Stomach smooth muscle (tissue), 2 donors: ENCODE measurements around the gene ZC3H12D.
"Not testable (repeated sequence)": the region's sequence is repeated elsewhere in the genome, so short reads cannot be mapped to it uniquely, and the experiment has no call there.

Experiments
- H3K27ac ChIP-seq: one replicate; pipeline ENCODE4 v1.7.0; 2013; ENCODE audit warnings: mild to moderate bottlenecking, low read length, inconsistent platforms
- H3K27me3 ChIP-seq, 2 donors: one replicate each; pipeline ENCODE4 v1.7.0; 2013; ENCODE audit warnings: low read length in 2 of 2; ENCODE audit not compliant: insufficient read depth in 2 of 2, control insufficient read depth in 1 of 2
- H3K36me3 ChIP-seq, 2 donors: one replicate each; pipeline ENCODE4 v1.7.0; 2013; ENCODE audit warnings: low read length in 2 of 2; ENCODE audit not compliant: control insufficient read depth in 2 of 2, insufficient read depth in 2 of 2
- H3K4me1 ChIP-seq: one replicate; pipeline ENCODE4 v1.7.0; 2013; ENCODE audit warnings: low read length; ENCODE audit not compliant: control insufficient read depth, insufficient read depth
- H3K4me3 ChIP-seq, 2 donors: one replicate each; pipeline ENCODE4 v1.7.0; 2013; ENCODE audit warnings: low read length in 2 of 2
- H3K9ac ChIP-seq, 2 donors: one replicate each; pipeline ENCODE4 v1.7.0; 2013; ENCODE audit warnings: low read length in 2 of 2, mild to moderate bottlenecking in 1 of 2
- H3K9me3 ChIP-seq, 2 donors: one replicate each; pipeline ENCODE4 v1.7.0; 2013; ENCODE audit warnings: low read length in 2 of 2; ENCODE audit not compliant: control insufficient read depth in 2 of 2
- donor health status: healthy.
- donor health status: Pancreatic carcinoma.

Gene ZC3H12D

DNA sequence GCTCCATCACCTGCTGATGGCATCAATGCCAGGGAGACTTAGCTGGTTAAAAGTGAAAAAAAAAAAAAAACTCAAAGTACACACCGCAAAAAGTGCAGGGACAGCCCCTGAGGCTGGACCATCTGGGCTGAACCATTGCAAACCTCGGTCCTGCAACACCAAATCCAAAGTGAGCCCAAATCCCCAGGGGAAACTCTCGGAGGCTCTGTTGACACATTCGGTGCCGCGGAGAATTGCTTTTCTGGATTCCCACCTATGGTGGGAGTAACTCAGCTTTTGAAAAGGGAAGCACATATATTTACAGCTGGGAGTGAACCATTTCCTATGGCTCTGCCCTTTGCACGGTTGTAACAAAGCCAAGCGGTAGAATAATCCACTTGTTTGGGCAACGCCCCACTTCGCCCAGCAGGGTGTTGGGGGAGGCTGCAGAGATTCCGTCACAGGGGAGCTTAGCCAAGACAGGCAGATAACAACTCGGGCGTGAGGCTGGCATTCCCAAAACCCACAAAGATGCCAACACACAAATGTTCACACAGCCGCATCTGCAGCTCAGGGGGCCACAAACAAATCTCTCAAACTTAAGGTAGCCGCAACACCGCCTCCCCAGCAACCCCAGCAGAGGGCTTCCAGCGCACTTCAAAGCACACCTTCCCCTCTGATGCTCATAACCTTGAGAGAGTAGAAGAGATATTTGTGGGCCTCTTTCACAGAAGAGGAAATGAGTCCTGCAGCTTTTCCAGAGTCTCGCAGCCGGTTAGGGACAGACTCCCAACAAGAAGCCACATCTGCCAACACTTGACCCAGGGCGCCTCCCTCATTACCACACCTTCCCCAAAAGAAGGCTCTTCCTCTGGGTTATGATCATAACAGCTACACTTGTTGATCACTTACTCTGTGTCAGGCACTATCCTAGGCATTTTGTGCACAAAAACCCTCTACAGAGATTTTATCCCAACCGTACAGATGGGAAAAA is 11.4 kb downstream of the ZC3H12D start:
- H3K27me3 ChIP-seq = no peaks in the 10 kb centered on the region
- H3K27ac ChIP-seq = no peak overlapping the region
- H3K9ac ChIP-seq = no peak overlapping the region
- H3K4me1 ChIP-seq = peaks cover 7% of the 10 kb centered on the region
- no peaks in the 10 kb centered on the region for H3K9me3 ChIP-seq
- no peak overlapping the region for H3K4me3 ChIP-seq
- H3K36me3 ChIP-seq = no peaks in the 10 kb centered on the region

DNA sequence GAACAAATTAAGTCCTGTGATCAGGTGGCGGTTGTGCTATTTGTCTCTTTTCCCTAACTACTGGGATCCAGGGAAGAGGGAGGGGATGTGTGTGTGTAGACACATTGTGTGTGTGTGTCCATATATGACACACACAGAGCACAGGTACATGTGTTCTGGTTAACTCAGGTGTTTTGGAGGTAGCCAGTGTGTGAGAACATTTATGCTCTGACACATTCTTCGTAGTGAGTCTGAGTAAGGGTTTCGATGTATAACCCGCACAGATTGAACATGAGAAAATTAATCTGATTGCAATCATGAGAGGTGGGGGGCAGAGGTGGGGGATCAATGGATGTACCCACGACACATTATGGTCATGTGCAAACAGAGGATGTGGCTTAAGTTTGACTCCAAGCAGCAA is 12.6 kb downstream of the ZC3H12D start:
- Histone ChIP-seq H3K36me3 (no peaks in the 10 kb centered on the region), H3K27ac (no peak overlapping the region), H3K9me3 (no peaks in the 10 kb centered on the region), H3K27me3 (no peaks in the 10 kb centered on the region), H3K4me1 (peaks cover 13% of the 10 kb centered on the region), H3K4me3 (no peak overlapping the region), H3K9ac (no peak overlapping the region)

DNA sequence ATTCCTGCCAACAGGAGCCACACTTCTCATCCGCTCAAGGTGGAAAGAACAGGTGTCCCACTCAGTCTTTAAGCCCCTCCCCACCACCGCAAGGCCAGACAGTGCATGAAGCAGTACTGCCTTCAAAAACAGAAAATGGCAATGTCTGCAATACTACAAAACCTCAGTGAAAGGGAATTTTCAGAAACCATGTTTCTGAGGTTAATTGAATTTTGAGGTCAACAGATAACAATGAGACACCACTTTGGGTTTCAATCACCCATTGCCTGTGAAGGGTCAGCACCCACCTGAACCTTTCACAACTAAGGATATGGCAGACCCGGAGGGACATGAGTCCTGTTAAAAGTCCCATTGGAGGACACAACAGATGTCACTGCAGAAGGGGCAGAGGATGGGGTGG is 13.0 kb downstream of the ZC3H12D start:
- no peaks in the 10 kb centered on the region for H3K36me3 ChIP-seq
- H3K4me3 ChIP-seq = no peak overlapping the region
- H3K4me1 ChIP-seq = peaks cover 13% of the 10 kb centered on the region
- no peak overlapping the region for H3K9ac ChIP-seq
- H3K9me3 ChIP-seq = no peaks in the 10 kb centered on the region
- H3K27ac ChIP-seq = no peak overlapping the region
- H3K27me3 ChIP-seq = no peaks in the 10 kb centered on the region

DNA sequence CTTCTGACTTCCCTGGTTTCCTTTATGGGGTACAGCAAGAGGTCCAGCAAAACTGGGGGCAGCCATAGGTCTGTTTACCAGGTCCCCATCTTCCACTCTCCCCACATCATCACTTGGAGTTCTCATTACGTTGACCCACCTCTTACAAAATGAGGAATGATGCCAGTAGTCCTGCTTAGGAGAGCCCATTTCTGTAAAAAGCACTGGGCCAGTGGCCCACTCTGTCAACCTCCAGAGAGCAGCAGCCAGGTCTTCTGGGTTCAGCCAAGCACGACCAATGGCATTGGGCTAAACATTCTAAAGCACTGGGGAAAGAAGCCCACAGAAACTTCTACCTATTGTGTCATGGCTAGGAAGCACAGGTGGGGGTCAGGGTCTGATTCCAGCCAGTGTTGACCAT is 13.9 kb downstream of the ZC3H12D start:
- Histone ChIP-seq H3K27ac (no peak overlapping the region), H3K4me1 (peaks cover 13% of the 10 kb centered on the region), H3K9ac (no peak overlapping the region), H3K27me3 (no peaks in the 10 kb centered on the region), H3K9me3 (no peaks in the 10 kb centered on the region), H3K36me3 (no peaks in the 10 kb centered on the region), H3K4me3 (no peak overlapping the region)

DNA sequence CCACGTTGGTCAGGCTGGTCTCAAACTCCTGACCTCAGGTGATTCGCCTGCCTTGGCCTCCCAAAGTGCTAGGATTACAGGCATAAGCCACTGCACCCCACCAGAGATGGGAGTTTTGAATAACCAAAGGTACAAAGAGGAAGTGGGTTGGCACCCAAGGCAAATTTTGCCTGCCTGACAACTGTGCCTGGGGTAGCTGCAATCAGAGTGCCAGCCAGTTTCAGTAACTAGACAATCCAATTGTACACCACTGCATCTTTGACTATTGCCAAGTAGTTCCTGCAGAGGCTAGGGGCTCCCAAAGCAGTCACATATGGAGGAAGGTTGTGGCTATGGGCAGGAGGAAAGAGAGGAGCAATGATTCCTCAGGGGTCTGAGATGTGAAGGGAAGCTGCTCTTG is 16.6 kb downstream of the ZC3H12D start:
- Histone ChIP-seq H3K27ac (no peak overlapping the region), H3K36me3 (no peaks in the 10 kb centered on the region), H3K9me3 (no peaks in the 10 kb centered on the region), H3K9ac (no peak overlapping the region), H3K4me3 (no peak overlapping the region), H3K27me3 (no peaks in the 10 kb centered on the region), H3K4me1 (peaks cover 24% of the 10 kb centered on the region)

DNA sequence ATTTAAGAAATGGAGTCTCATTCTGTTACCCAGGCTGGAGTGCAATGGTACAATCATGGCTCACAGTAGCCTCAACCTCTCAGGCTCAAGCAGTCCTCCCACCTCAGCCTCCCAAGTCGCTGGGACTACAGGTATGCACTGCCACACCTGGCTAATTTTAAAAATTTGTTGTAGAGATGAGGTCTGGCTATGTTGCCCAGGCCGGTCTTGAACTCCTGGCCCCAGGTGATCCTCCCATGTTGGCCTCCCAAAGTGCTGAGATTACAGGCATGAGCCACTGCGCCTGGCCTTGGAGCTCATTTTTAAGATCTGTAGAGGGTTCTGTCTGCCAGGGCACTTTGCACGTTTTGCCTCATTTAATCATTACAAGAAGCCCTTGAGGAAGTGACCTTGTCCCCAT is 17.5 kb downstream of the ZC3H12D start:
- no peaks in the 10 kb centered on the region for H3K9me3 ChIP-seq
- peaks cover 24% of the 10 kb centered on the region for H3K4me1 ChIP-seq
- no peak overlapping the region for H3K9ac ChIP-seq
- no peak overlapping the region for H3K27ac ChIP-seq
- H3K36me3 ChIP-seq = no peaks in the 10 kb centered on the region
- H3K27me3 ChIP-seq = no peaks in the 10 kb centered on the region
- H3K4me3 ChIP-seq = no peak overlapping the region

DNA sequence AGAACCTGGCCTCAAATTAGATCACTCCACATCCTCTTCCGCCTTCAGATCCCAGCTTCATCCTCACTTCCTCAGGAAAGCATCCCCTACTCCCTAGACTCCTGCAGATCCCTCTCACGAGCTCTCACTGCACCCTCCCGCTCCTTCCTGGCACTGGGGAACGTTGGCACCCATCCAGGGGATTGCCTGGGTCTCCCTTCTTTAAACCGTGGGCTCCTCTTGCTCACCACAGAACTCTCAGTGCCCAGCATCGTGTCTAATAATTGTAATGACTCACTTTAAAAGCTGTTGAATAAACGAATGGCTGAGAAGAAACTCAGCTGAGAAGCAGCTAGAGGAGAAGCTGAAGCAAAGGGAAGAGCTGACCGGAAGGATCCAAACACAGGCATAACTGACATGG is 20.4 kb downstream of the ZC3H12D start:
- Histone ChIP-seq H3K27ac (no peak overlapping the region), H3K4me3 (no peak overlapping the region), H3K9ac (no peak overlapping the region), H3K27me3 (no peaks in the 10 kb centered on the region), H3K4me1 (peaks cover 24% of the 10 kb centered on the region), H3K36me3 (no peaks in the 10 kb centered on the region), H3K9me3 (no peaks in the 10 kb centered on the region)

DNA sequence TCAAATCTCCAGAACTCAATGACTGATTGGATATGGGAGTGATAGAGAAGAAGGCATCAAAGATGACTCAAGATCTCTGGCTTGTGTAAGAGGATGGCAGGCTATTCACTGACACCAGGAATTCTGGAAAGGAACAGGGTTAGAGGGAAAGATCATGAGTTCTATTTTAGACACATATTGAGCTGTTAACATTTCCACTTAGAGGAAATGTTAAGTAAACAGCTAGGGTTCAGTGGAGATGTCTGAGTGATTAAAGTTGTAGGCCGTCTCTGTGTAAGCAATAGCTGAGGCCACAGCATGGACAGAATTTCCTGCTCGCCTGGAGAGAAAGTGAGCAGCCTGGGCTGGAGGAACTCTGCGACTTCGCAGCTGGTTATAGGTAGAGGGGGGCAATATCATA is 21.0 kb downstream of the ZC3H12D start:
- H3K9ac ChIP-seq = no peak overlapping the region
- H3K4me1 ChIP-seq = peaks cover 20% of the 10 kb centered on the region
- no peak overlapping the region for H3K27ac ChIP-seq
- H3K9me3 ChIP-seq = no peaks in the 10 kb centered on the region
- H3K4me3 ChIP-seq = no peak overlapping the region
- no peaks in the 10 kb centered on the region for H3K36me3 ChIP-seq
- H3K27me3 ChIP-seq = no peaks in the 10 kb centered on the region

DNA sequence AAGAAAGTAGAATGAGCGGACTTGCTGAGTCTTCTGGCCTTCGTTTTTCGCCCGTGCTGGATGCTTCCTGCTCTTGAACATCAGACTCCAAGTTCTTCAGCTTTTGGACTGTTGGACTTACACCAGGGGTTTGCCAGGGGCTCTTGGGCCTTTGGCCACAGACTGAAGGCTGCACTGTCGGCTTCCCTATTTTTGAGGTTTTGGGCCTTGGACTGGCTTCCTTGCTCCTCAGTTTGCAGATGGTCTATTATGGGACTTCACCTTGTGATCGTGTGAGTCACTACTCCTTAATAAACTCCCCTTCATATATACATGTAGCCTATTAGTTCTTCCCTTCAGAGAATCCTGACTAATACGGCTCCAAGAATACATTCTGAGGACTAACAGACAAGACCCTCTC is 22.1 kb downstream of the ZC3H12D start:
- H3K4me1 ChIP-seq = peaks cover 12% of the 10 kb centered on the region
- H3K9me3 ChIP-seq, H3K27ac ChIP-seq: not testable (repeated sequence)

DNA sequence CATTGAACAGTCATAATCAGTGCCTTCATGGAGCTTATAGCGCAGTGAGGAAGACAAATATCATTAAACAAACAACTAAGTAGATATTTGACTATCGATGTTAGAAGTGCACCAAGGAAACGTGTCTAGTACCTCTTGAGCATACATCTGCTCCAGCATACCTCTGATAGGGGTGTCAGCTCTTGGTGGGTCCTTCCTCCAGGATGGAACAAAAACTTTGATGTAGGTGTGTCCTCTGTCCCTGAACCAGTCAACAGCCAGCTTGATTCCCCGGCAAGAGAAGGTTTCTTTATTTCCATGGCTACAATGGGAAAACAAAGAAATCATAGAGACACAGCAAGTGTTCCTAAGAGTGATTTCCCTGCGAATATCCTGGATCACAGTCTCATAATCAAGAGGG is 23.1 kb downstream of the ZC3H12D start:
- no peak overlapping the region for H3K27ac ChIP-seq
- no peaks in the 10 kb centered on the region for H3K36me3 ChIP-seq
- H3K4me1 ChIP-seq = peaks cover 11% of the 10 kb centered on the region
- H3K9me3 ChIP-seq = no peaks in the 10 kb centered on the region
- H3K4me3 ChIP-seq = no peak overlapping the region
- no peak overlapping the region for H3K9ac ChIP-seq
- no peaks in the 10 kb centered on the region for H3K27me3 ChIP-seq

More for the DNA sequence above, 22.1 kb downstream of the ZC3H12D start:
- not testable (repeated sequence) for H3K27me3 ChIP-seq, H3K4me3 ChIP-seq, H3K36me3 ChIP-seq, H3K9ac ChIP-seq

DNA sequence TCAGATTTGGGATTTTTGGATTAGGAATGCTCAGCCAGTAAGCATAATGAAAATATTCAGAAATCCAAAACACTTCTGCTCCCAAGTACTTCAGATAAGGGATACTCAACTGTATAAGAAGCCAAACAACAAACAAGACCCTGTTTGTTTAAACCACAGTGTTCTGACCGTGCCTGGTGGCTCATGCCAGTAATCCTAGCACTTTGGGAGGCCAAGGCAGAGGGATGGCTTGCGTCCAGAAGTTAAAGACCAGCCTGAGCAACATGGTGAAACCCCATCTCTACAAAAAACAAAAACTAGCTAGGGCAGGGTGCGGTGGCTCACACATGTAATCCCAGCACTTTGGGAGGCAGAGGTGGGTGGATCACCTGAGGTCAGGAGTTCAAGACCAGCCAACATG is 24.6 kb downstream of the ZC3H12D start:
- peaks cover 14% of the 10 kb centered on the region for H3K4me1 ChIP-seq
- not testable (repeated sequence) for H3K36me3 ChIP-seq

More for the DNA sequence above, 24.6 kb downstream of the ZC3H12D start:
- not testable (repeated sequence) for H3K27me3 ChIP-seq, H3K9me3 ChIP-seq, H3K27ac ChIP-seq, H3K4me3 ChIP-seq, H3K9ac ChIP-seq
